PC-9 (cell line): ENCODE measurements around the gene CLEC1B.

Source experiments
- EZH2 ChIP-seq: fragments of 200-600 bp; sonication (generic); IDR thresholded peaks from 2 replicates; pipeline ENCODE4 v1.8.0; 2017; ENCODE audit warnings: antibody characterized with exemption, low read depth
- TF ChIP-seq, protein P1 (sequence below): fragments of 200-600 bp; sonication (generic); conservative IDR thresholded peaks from 2 replicates; pipeline ENCODE4 v1.6.1; 2017; ENCODE audit warnings: mixed run types, antibody characterized with exemption, mild to moderate bottlenecking, moderate library complexity

DNA sequence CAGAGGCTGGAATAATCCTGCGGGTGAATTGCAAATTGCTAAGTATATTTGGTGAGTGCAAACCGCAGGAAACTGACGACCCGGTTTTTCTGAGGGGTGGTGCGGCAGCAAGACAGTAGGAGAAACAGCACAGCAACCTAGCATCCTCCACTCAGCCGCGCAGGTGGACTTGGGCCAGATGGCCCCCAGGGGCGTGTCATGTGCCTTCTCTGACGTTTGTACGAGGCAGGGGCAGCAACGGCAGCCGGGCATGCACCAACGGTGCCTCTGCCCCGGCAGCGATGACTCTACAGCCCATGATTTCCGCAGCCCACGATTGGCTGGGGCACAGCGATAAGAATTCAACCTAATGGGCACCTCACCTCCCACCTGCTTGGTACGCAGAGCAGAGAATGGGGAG, 55.7 kb downstream of the CLEC1B start:
- TF ChIP-seq, protein P1, sequence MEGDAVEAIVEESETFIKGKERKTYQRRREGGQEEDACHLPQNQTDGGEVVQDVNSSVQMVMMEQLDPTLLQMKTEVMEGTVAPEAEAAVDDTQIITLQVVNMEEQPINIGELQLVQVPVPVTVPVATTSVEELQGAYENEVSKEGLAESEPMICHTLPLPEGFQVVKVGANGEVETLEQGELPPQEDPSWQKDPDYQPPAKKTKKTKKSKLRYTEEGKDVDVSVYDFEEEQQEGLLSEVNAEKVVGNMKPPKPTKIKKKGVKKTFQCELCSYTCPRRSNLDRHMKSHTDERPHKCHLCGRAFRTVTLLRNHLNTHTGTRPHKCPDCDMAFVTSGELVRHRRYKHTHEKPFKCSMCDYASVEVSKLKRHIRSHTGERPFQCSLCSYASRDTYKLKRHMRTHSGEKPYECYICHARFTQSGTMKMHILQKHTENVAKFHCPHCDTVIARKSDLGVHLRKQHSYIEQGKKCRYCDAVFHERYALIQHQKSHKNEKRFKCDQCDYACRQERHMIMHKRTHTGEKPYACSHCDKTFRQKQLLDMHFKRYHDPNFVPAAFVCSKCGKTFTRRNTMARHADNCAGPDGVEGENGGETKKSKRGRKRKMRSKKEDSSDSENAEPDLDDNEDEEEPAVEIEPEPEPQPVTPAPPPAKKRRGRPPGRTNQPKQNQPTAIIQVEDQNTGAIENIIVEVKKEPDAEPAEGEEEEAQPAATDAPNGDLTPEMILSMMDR, result no peak
- no peak for TF ChIP-seq EZH2
